ENCODE results near the gene FUT7.
"Not testable (repeated sequence)": the region's sequence is repeated elsewhere in the genome, so short reads cannot be mapped to it uniquely, and the experiment has no call there.

FUT7 gene

DNA sequence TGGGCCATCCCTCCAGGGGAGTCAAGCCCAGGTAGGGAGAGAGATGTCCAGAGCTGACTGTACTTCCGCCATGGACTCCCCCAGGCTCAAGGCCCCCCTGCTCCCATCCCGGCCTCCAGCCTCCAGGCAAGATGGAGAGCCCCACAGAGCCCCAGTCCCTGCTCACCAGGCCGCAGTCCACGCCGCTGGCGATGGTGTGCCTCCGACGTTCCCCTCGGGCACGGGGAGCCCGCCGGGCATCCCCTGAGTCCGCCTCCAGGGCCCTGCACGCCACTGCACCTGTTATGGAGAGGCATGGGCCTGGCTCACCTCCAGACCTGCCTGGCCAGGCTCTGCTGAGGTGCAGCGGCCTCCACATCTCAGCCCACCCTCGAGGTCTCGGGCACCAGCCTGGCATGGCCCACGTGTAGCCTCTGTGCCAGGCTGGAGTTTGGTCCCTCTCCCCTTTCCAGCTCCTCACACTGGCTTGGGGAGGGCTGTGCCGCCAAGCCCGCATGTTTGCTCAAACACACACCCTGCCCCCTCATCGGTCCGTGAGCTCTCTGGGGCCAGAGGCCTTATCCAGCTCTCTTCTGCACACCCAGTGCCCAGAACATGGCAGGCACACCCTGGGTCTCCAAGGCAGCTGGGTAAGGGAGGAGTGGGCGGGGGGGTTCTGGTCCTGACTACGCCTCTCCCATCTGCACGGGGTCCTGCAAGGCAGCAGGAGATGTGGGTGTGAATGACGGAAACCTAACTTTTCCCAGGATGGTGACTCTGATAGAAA lies 34.4 kb upstream of the FUT7 start:
- no peak for DNase-seq (ENCODE audit: low read depth)

GRCh38 chr9:137065336-137065967 lies 33.6 kb upstream of the FUT7 start:
- no peak for DNase-seq (ENCODE audit: low read depth)

DNA sequence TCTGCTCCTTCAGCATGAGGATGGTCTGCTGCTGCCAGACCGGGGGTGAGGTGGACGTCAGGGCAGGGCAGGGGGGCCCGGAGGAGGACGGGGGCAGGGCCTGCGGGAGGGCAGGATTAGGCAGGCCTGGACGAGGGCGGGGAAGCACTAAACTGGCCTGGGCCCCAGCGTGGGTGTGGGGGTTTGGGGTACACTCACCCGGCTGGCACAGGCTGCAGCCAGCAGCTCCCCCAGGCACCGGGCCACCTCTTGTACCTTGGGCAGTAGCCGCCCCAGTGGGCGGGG lies 32.9 kb upstream of the FUT7 start:
- no peak for DNase-seq (ENCODE audit: low read depth)

- DNase-seq (ENCODE audit: low read depth), result peak; percentile 45
Measured at GRCh38 chr9:137064027-137064879, 32.4 kb upstream of the FUT7 start.

- no peak for DNase-seq (ENCODE audit: low read depth)
Measured at GRCh38 chr9:137063311-137064026, 31.6 kb upstream of the FUT7 start.

DNA sequence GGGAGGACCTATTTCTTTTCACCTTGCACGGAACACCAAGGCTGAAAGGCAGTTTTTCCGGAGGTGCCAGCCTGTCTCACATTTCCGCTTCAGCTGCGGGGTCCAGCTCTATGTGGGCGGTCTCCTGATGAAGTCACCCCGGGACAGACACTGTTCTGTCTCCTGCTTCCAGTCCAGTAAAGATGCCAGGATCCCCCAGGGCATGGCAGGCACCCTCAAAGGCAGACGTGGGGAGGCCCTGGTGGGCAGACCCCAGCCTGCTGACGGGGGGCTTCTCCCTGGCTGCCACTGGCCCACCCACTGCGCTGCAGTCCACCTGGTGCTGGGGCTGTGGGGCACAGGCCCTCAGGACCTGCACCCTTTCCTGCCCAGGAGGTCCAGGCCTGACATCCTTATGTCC lies 30.9 kb upstream of the FUT7 start:
- DNase-seq (ENCODE audit: low read depth), result not testable (repeated sequence)

DNA sequence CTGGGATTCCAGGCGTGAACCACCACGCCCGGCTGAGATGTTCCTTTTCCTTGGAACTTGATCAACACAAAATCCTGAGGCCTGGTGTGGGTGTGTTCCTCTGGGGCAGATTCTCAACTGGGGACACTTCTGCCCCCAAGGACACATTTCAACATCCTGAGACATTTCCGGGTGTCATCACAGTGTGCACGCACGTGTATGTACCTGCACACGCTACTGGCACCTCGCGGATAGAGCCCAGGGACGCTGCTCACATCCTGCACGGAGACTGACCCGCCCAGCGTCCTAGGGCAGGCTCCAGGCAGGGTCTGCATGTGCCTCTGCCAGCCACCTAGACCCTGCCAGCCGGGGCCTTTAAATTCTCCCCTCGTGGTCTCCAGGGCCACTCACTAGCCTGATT lies 30.5 kb upstream of the FUT7 start:
- DNase-seq (ENCODE audit: low read depth), result no peak

DNA sequence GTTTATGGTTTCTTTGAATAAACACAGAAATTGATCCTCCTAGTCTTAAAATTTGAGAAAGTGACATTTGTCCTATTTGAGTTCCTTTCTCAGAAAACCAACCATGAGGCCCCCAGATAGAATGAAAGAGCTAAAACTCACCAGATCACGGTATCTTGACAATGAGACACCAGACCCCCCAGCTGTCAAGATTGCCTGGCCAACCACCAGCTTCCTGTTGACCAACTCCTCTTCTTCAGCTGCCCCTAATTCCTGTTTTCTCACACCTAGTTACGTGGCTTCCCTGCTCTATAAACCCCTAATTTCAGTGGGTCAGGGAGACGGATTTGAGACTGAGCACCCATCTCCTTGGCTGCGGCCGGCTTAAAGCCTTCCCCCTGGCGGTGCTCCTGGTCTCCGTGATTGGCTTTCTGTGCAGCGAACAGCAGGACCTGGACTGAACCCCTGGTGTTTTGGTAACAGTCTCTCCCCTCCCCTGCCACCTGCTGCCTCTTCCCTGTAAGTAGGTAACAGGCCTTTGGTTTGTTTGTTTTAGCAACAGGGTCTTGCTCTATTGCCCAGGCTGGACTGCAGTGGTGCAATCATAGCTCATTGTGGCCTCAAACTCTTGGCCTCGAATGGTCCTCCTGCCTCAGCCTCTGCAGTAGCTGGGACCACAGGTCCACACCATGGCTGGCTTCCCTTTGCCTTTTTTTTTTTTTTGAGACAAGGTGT lies 26.8 kb upstream of the FUT7 start:
- no peak for DNase-seq (ENCODE audit: low read depth)

DNA sequence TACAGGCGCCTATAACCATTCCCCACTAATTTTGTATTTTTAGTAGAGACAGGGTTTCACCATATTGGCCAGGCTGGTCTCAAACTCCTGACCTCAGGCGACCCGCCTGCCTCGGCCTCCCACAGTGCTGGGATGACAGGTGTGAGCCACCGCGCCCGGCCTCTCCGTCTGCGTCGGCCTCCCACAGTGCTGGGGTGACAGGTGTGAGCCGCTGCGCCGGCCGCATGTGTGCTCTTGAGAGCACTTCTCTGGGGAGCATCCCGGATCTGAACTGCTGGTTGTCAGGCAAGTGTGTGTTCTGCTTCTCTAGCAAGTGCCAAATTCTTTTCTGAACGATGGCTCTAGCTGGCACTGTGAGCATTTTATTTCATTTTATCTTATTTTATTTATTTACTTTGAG lies 25.7 kb upstream of the FUT7 start:
- DNase-seq (ENCODE audit: low read depth), result no peak

- DNase-seq (ENCODE audit: low read depth), result no peak
Measured at GRCh38 chr9:137056739-137057415, 25.0 kb upstream of the FUT7 start.

GRCh38 chr9:137055385-137056364 lies 23.8 kb upstream of the FUT7 start:
- no peak for DNase-seq (ENCODE audit: low read depth)

- DNase-seq (ENCODE audit: low read depth), result no peak
Measured at GRCh38 chr9:137054932-137055384, 23.1 kb upstream of the FUT7 start.

- DNase-seq (ENCODE audit: low read depth), result no peak
Measured at GRCh38 chr9:137053944-137054931, 22.4 kb upstream of the FUT7 start, which contains the start of gene ENTPD2. TSS of gene ENTPD2 (minus strand) at chr9:137054061. CDS start at chr9:137053997, 64 bp downstream.

- no peak for DNase-seq (ENCODE audit: low read depth)
Measured at GRCh38 chr9:137052998-137053943, 21.4 kb upstream of the FUT7 start.

GRCh38 chr9:137052293-137052692 lies 20.4 kb upstream of the FUT7 start:
- DNase-seq (ENCODE audit: low read depth), result no peak

DNA sequence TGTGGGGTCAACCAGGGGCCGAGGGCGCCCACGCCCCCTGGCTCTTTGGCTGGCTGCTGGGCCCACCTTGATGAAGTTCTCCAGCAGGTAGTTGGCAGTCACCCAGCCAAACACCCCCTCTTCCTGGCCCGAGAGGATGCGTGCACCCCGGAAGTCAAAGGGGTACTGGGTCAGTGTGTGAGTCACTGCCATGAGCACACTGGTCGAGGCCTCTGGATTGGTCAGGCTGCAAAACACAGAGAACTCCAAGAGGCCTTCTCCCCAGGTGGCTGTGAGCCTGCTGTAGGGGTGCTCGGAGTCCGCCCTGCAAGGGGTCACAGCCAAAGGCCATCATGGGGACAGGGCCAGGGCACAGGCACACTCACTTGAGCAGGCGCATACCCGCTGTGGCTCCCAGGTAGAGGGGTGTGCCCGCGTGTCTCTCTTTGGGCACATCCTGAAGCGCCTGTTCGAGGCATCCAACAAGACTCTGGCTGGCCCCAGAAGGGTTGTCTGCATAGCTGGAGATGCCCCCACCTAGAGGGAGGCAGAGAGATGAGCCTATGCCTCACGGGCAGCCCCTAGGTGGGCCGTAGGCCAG lies 19.3 kb upstream of the FUT7 start:
- no peak for DNase-seq (ENCODE audit: low read depth)

DNA sequence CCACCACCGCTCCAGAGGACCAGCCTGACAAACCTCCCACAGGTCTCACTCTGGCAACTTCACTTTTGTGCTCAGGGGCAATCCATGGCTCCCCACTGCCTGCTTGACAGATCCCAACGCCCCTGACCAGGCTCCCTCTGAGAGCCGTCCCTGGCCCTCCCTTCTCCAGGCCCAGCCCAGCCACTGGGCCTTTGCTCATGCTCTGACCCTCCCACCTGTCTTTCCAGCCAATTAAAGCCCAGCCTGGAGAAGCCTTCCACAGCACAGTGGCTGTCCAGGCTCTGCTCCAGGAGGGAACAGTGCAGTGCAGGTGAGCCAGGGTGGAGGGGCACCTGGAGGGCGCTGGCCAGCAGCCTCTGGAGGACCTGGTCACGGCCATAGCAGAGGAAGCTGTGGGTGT lies 18.7 kb upstream of the FUT7 start:
- DNase-seq (ENCODE audit: low read depth), result no peak
